SK-N-SH treated with all-trans-retinoic acid at 6 μM for 48 hours (cell line): Measurements from ENCODE around the gene LAMB1.
A peak's percentile ranks its signal among the peaks of the same experiment; 100 is the strongest.

Experiments
- ARNTL ChIP-seq: fragments of 450-650 bp; formaldehyde crosslinking; IDR thresholded peaks from 2 replicates; pipeline ENCODE4 v1.5.0; 2020; ENCODE audit warnings: low read depth, mild to moderate bottlenecking, moderate library complexity, borderline replicate concordance
- ESRRG ChIP-seq: fragments of 250-450 bp; sonication (Bioruptor Pico); IDR thresholded peaks from 2 replicates; pipeline ENCODE4 v1.6.1; 2021; ENCODE audit warnings: mild to moderate bottlenecking
- ISL1 ChIP-seq: fragments of 250-450 bp; sonication (Bioruptor Pico); IDR thresholded peaks from 2 replicates; pipeline ENCODE4 v2.1.2; 2022; ENCODE audit warnings: mild to moderate bottlenecking, moderate library complexity
- OSR1 ChIP-seq: fragments of 250-450 bp; sonication (Bioruptor Pico); IDR thresholded peaks from 2 replicates; pipeline ENCODE4 v1.8.0; 2022; ENCODE audit warnings: moderate library complexity, mild to moderate bottlenecking, inconsistent platforms
- PATZ1 ChIP-seq: fragments of 250-450 bp; sonication (Bioruptor Pico); IDR thresholded peaks from 2 replicates; pipeline ENCODE4 v1.8.0; 2020; ENCODE audit warnings: mild to moderate bottlenecking, moderate library complexity, borderline replicate concordance
- RARB ChIP-seq: fragments of 250-450 bp; sonication (Bioruptor Pico); IDR thresholded peaks from 2 replicates; pipeline ENCODE4 v1.8.0; 2021; ENCODE audit warnings: mild to moderate bottlenecking, moderate library complexity
- TOX ChIP-seq: fragments of 250-450 bp; sonication (Bioruptor Pico); IDR thresholded peaks from 2 replicates; pipeline ENCODE4 v1.8.0; 2021; ENCODE audit warnings: mild to moderate bottlenecking, moderate library complexity, borderline replicate concordance
- ZFP3 ChIP-seq: fragments of 250-450 bp; sonication (Bioruptor Pico); IDR thresholded peaks from 2 replicates; pipeline ENCODE4 v1.5.0; 2020; ENCODE audit warnings: mild to moderate bottlenecking, moderate library complexity
- TF ChIP-seq, protein P1 (sequence below): fragments of 250-450 bp; sonication (Bioruptor Pico); IDR thresholded peaks from 2 replicates; pipeline ENCODE4 v1.5.1; 2020; ENCODE audit warnings: low read depth, mild to moderate bottlenecking, moderate library complexity

- no peak for TF ChIP-seq ZFP3 (CRISPR knock-in tag)
- no peak for TF ChIP-seq RARB
- TF ChIP-seq TOX (CRISPR knock-in tag): no peak
- peak; percentile 80 for TF ChIP-seq ISL1
- TF ChIP-seq, protein P1, sequence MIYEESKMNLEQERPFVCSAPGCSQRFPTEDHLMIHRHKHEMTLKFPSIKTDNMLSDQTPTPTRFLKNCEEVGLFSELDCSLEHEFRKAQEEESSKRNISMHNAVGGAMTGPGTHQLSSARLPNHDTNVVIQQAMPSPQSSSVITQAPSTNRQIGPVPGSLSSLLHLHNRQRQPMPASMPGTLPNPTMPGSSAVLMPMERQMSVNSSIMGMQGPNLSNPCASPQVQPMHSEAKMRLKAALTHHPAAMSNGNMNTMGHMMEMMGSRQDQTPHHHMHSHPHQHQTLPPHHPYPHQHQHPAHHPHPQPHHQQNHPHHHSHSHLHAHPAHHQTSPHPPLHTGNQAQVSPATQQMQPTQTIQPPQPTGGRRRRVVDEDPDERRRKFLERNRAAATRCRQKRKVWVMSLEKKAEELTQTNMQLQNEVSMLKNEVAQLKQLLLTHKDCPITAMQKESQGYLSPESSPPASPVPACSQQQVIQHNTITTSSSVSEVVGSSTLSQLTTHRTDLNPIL (CRISPR knock-in tag): 0 out of 2 replicates have a peak, but pooled peaks have one; percentile 7
- no peak for TF ChIP-seq ARNTL (CRISPR knock-in tag)
- TF ChIP-seq PATZ1: no peak; the same call in 1 of the 2 replicates
- no peak for TF ChIP-seq OSR1 (CRISPR knock-in tag)
- TF ChIP-seq ESRRG (CRISPR knock-in tag): no peak
These were observed 3.0 kb downstream of the LAMB1 start for GRCh38 chr7:107999779-108000560.
